Right lobe of liver (tissue), 4 donors: ENCODE data around the gene ANP32B.

Experiments
- CTCF ChIP-seq, 4 donors: fragments of 200-600 bp in 3 of 4; fragments of 450-650 bp in 1 of 4; IDR thresholded peaks; one replicate each; pipeline versions ENCODE4 v1.5.1 to v1.8.0; 2016 to 2022; ENCODE audit warnings: antibody characterized with exemption in 4 of 4, mild to moderate bottlenecking in 2 of 4
- POLR2A ChIP-seq: fragments of 450-650 bp; IDR thresholded peaks from one replicate; pipeline ENCODE4 v1.6.1; 2017; ENCODE audit warnings: antibody characterized with exemption, mild to moderate bottlenecking
- donor health status: DM: no; HTN: no; CAD: no.
- donor health status: DM: no; HTN: no; CAD: no.
- donor health status: DM: no; HTN: yes; CAD: no.

- TF ChIP-seq CTCF (IDR thresholded peaks at IDR 0.05) (no peak), POLR2A (no peak)
Measured at GRCh38 chr9:98031935-98032334, 48.8 kb downstream of the ANP32B start.
